Dendritic cell treated with granulocyte-macrophage colony-stimulating factor and Interleukin-4, amounts not matched to agents 40 ng/mL and 50 ng/mL, for 4 days (primary cell): ENCODE data around the gene TSSK2.

Source experiments
- H3K27ac Mint-ChIP-seq: one replicate; pipeline ENCODE4 v1.8.0; 2022; ENCODE audit warnings: mild to moderate bottlenecking, mixed read lengths
- H3K27me3 Mint-ChIP-seq: one replicate; pipeline ENCODE4 v1.8.0; 2022; ENCODE audit warnings: mild to moderate bottlenecking, mixed read lengths
- H3K36me3 Mint-ChIP-seq: one replicate; pipeline ENCODE4 v1.8.0; 2022; ENCODE audit warnings: low read depth, mixed read lengths
- H3K4me1 Mint-ChIP-seq: one replicate; pipeline ENCODE4 v1.8.0; 2022; ENCODE audit warnings: low read depth, mixed read lengths
- H3K4me3 Mint-ChIP-seq: one replicate; pipeline ENCODE4 v1.8.0; 2022; ENCODE audit warnings: mild to moderate bottlenecking, moderate library complexity, mixed read lengths
- H3K9me3 Mint-ChIP-seq: one replicate; pipeline ENCODE4 v1.8.0; 2022; ENCODE audit warnings: mixed read lengths
- intact Hi-C: fragments of 100-400 bp; cut with micrococcal nuclease; formaldehyde crosslinking; loops from one replicate; pipeline ENCODE4 v1.15.0; 2022

TSSK2 gene

DNA sequence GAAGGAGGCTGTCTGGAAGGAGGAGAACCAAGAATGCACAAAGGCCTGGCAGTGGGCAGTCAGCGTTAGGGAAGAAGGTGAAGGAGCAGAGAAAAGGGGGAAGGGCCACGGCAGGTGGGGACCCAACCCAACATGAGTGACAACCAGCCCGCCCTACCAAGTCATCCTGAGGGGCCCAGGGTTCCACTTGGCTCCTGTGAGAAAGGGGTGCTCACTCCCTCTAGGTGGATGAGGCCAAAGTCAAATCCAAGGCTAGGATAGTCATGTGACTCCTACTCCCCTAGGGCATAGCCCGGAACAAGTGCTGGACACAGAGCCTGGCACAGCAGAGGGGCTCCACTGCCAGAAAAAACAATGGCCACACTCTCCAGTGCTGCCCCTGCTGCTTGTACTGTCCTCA is 6.7 kb upstream of the TSSK2 start:
- intact Hi-C loops: loop anchor here (5.0 kb wide), 1 partner anchor 168 kb away; the partner anchor contains the start of gene CLTCL1
- Mint-ChIP-seq H3K36me3 (peaks cover 24% of the 10 kb centered on the region), H3K27ac (no peak overlapping the region), H3K4me1 (peaks cover 31% of the 10 kb centered on the region), H3K4me3 (no peak overlapping the region), H3K27me3 (peaks cover 2% of the 10 kb centered on the region), H3K9me3 (no peaks in the 10 kb centered on the region)

DNA sequence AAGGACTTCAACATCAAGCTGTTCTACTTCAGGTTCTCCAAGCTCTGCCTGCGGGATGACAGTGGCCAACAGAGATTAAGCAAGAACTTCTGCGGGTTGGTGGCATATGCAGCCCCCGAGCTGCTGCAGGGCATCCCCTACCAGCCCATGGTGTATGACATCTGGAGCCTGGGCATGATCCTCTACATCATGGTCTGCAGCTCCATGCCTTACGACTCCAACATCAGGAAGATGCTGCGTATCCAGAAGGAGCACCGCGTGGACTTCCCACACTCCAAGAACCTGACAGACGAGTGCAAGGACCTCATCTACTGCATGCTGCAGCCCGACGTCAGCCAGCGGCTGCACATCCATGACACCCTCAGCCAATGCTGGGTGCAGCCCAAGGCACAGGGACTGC is 6.1 kb upstream of the TSSK2 start:
- Mint-ChIP-seq H3K36me3 (peaks cover 19% of the 10 kb centered on the region), H3K27me3 (peaks cover 2% of the 10 kb centered on the region), H3K27ac (no peak overlapping the region), H3K9me3 (no peaks in the 10 kb centered on the region), H3K4me3 (no peak overlapping the region), H3K4me1 (peaks cover 25% of the 10 kb centered on the region)
- intact Hi-C loops: no loop called here

DNA sequence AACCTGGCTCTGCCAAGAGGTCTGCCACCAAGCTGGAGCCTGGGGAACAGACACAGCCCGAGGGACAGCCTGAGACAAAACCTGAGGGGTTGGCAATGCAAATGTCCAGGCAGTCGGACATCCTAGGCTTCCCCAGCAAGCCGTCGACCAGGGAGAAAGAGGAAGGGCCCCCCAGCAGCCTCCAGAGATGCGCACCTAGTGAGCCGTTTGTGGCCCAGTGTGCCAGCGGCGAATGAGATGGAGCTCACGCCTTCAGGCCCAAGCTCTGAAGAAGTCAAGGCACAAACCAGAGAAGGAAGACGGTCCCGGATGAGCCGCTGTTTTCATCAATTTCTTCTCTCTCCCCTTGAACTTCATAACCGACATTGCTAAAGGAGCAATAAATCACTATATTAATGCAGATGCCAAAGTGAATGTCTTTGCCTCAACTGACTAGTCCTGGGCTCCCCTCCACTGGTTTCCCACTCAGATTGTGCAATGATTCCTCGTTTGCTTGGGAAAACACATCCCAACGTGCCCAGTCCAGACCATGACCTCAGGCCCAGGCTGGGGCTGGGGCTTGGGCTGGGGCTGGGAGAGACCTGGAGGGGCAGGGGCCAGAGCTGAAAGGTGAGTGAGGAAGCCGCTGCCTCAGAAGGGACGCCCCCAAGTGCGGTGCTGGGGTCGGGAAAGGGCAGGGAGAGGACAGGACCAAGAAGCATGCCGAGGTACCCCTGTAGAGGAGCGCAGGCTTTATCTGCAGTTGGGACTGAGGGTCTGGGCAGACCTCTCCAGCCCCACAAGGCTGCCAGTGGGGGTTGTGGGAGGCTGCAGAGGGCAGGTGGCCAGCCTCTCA is 5.4 kb upstream of the TSSK2 start:
- peaks cover 18% of the 10 kb centered on the region for H3K4me1 Mint-ChIP-seq
- intact Hi-C loops: no loop called here
- no peaks in the 10 kb centered on the region for H3K9me3 Mint-ChIP-seq
- H3K4me3 Mint-ChIP-seq: no peak overlapping the region
- H3K36me3 Mint-ChIP-seq: peaks cover 14% of the 10 kb centered on the region
- H3K27me3 Mint-ChIP-seq: peaks cover 2% of the 10 kb centered on the region
- H3K27ac Mint-ChIP-seq: no peak overlapping the region

DNA sequence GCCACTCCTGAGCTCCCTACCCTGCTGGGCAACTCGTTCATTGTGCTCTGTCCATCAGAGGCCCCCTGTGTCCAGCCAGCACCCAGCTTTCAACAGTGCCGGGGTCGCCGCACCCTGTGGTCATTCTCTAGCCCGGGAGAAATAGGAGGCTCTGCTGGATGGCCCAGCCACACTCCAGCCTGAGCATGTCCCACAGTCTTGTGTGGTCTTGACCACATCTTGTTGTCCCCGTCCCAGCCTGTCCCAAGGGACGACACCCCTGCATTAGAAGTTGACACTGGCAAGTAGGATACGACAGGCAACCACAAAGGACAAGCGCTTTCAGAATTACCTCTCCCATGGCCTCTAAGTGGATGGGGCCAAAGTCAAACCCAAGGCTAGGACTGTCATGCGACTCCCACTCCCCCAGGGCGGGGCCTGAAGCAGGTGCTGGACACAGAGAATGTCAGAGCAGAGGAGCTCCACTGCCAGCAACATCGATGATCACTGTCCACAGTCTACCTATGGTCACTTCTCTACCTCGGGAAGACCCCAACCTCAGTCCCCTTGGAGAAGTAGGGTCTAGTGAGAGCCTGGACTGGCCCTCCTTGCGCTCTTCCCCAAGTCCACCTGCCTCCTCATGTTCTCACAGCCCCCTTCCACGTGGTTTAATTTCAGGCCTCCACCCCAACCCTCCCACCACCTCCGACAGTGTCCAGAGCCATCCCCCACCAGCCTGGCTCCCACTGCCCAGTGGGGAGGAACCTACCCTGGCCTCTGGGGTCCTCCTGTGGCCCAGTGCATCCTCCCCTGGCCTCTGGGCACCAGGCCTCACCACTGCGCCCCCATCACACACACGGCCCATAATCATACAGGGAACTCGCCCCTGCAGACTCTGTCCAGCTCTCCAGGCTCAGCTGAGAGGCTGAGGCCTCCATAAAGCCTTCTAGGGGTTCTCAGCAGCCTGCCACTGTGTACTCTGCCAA is 4.5 kb upstream of the TSSK2 start:
- Mint-ChIP-seq H3K9me3 (no peaks in the 10 kb centered on the region), H3K4me3 (no peak overlapping the region), H3K27ac (no peak overlapping the region), H3K27me3 (peaks cover 2% of the 10 kb centered on the region), H3K4me1 (peaks cover 9% of the 10 kb centered on the region), H3K36me3 (peaks cover 17% of the 10 kb centered on the region)
- intact Hi-C loops: no loop called here

DNA sequence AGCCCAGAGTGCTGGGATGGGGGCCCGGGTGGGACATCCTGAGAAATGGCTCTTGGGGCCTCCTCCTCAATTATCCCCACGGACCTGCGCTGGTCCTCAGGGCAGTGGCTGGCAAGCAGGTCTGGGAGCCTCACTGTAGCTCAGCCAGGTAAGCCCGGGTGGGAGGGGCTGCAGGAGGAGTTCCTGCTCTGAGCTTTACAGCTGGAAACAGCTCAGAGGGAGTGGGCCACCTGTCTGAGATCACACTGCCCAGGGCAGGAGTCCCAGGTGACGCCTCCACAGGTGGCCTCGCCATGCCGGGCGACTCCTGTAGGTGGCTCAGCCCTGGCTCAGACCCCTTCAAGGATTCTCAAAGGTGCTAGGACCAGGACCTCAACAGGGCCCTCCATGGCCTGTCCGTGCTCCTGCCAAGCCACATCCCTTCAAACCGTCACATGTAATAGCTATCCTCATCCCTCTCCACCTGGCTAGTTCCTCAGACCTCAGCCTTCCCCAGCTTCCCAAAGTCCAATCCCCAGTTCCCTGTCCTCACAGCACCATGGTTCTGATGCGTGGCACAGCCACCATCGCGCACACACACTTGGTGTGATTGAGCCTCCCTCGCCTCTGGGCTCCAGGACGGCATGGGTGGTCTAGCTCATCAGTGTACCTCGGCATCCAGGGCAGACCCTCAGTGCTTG is 3.6 kb upstream of the TSSK2 start:
- peaks cover 2% of the 10 kb centered on the region for H3K27me3 Mint-ChIP-seq
- H3K4me3 Mint-ChIP-seq: no peak overlapping the region
- intact Hi-C loops: no loop called here
- H3K9me3 Mint-ChIP-seq: no peaks in the 10 kb centered on the region
- no peak overlapping the region for H3K27ac Mint-ChIP-seq
- H3K4me1 Mint-ChIP-seq: peaks cover 9% of the 10 kb centered on the region
- H3K36me3 Mint-ChIP-seq: peaks cover 17% of the 10 kb centered on the region

DNA sequence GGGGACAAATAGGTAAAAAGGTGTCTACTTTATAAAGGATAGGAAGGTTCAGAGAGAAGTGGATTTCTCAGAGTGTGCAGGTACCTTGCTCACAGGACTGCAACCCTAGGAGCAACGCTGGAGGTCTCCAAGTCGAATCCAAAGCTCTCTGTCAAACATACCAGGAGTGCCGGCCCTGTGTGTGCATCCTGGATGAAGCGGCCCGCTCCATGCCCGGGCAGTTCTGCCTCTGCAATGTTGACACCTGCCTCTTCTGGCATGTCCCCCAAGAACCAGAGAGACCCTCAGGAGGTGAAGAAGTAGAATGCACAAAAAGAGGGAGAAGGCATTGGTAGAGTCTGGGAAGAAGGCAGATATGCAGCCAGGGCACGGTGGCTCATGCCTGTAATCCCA is 3.1 kb upstream of the TSSK2 start:
- Mint-ChIP-seq H3K27me3 (peaks cover 1% of the 10 kb centered on the region), H3K36me3 (peaks cover 20% of the 10 kb centered on the region), H3K9me3 (no peaks in the 10 kb centered on the region), H3K4me3 (no peak overlapping the region), H3K27ac (no peak overlapping the region), H3K4me1 (peaks cover 6% of the 10 kb centered on the region)
- intact Hi-C loops: no loop called here

DNA sequence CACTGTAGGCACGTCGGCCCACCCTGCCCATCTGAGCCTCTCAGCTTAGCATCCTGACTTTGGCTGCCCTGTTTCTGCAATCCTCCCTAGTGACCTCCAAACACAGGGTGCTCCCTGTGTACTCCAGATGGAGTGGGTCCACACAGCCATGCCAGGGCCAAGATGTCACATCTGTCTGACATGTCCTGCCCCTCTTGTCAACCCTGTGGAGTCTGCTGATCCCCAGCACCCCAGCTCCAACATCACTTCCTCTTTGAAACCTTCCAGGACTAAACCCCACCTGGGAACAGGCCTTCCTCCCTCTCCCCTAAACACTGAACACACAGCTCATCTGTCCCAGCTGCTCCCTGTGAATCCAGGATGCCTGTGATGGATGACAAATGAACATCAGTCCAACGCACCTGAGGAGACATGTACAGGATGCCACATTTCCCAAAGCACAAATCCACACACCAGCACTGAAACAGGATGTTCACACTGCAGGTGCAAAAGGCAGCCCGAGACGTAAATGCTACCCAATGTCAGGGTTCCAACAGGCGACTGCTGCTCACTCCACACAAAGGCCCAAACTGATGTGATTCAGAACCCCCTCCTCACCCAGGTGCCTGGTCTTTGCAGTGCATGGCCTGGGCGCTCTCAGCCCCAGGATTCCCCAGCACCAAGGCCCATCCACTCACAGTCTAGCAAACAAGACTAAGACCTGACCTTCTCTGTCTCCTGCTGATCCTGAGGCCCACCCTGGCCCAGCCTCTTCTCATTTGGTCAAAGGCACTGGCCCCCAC is 2.0 kb upstream of the TSSK2 start:
- Mint-ChIP-seq H3K27me3 (no peaks in the 10 kb centered on the region), H3K36me3 (peaks cover 31% of the 10 kb centered on the region), H3K9me3 (no peaks in the 10 kb centered on the region), H3K27ac (no peak overlapping the region), H3K4me1 (peaks cover 5% of the 10 kb centered on the region), H3K4me3 (no peak overlapping the region)
- intact Hi-C loops: no loop called here

DNA sequence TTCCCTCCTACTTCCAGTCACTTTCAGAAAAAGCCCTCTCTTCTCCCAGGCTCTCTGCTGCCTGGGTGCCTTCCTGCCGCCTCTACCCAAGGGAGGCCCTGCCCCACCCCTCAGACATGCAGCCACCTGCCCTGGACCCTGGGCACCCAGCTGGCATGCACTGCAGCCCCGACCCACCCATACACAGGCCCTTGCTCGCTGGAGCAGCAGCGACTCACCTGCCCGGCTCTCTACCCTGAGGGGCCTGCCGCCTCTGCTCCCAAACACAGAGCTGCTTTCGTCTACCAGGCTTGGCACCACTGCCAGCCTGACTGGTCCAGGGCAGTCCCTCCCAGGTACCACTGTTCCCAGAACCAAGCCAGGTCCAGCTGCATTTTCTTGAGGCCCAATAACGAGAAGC is 1.2 kb upstream of the TSSK2 start:
- Mint-ChIP-seq H3K27ac (no peak overlapping the region), H3K27me3 (no peaks in the 10 kb centered on the region), H3K36me3 (peaks cover 38% of the 10 kb centered on the region), H3K4me3 (no peak overlapping the region), H3K4me1 (peaks cover 5% of the 10 kb centered on the region), H3K9me3 (no peaks in the 10 kb centered on the region)
- intact Hi-C loops: no loop called here

DNA sequence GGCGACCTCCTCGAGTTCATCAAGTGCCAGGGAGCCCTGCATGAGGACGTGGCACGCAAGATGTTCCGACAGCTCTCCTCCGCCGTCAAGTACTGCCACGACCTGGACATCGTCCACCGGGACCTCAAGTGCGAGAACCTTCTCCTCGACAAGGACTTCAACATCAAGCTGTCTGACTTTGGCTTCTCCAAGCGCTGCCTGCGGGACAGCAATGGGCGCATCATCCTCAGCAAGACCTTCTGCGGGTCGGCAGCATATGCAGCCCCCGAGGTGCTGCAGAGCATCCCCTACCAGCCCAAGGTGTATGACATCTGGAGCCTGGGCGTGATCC is 542 bp downstream of the TSSK2 start:
- peaks cover 54% of the 10 kb centered on the region for H3K36me3 Mint-ChIP-seq
- H3K9me3 Mint-ChIP-seq: no peaks in the 10 kb centered on the region
- no peak overlapping the region for H3K27ac Mint-ChIP-seq
- H3K4me1 Mint-ChIP-seq: peaks cover 5% of the 10 kb centered on the region
- intact Hi-C loops: no loop called here
- no peak overlapping the region for H3K4me3 Mint-ChIP-seq
- H3K27me3 Mint-ChIP-seq: no peaks in the 10 kb centered on the region

DNA sequence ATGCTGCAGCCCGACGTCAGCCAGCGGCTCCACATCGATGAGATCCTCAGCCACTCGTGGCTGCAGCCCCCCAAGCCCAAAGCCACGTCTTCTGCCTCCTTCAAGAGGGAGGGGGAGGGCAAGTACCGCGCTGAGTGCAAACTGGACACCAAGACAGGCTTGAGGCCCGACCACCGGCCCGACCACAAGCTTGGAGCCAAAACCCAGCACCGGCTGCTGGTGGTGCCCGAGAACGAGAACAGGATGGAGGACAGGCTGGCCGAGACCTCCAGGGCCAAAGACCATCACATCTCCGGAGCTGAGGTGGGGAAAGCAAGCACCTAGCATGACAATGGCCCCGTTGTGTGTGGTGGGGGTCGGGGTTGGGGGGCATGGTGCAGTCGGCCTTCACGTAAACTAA is 1.0 kb downstream of the TSSK2 start:
- Mint-ChIP-seq H3K27me3 (no peaks in the 10 kb centered on the region), H3K36me3 (peaks cover 59% of the 10 kb centered on the region), H3K9me3 (no peaks in the 10 kb centered on the region), H3K27ac (no peak overlapping the region), H3K4me3 (no peak overlapping the region), H3K4me1 (peaks cover 5% of the 10 kb centered on the region)
- intact Hi-C loops: no loop called here

DNA sequence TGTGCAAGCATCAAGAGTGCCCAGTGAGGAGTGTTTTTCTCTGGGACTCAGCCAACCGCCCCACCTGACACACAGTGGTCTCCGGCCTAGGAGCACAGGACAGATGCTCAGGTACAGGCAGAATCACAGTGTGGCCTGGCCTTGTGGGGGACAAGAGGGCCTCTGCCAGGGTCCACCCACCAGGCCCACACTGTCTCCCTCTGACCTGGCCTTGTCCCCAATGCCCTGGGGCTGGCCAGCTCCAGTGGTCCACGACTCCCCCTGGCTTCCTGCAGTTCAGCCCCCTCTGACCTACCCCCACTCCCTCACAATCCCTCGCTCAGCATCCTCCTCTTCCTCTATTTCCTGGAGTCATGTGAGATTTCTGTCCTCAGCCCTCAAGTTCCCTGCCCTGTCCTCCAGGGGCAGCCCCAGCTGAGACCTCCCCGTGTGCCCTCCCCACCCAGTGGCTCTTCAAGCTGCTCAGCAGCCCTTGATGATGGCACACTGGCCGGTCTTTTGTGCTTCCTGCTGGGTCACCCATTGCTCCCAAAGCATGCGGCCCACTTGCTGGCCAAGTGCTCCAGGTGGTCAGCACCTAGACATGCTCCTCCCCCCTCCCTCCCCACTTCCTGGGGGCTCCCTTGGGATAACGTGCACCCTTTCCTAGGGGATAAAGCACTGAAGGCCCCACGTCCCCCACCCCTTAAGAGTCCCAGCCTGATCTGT is 1.7 kb downstream of the TSSK2 start:
- H3K27ac Mint-ChIP-seq: no peak overlapping the region
- peaks cover 5% of the 10 kb centered on the region for H3K4me1 Mint-ChIP-seq
- no peaks in the 10 kb centered on the region for H3K27me3 Mint-ChIP-seq
- intact Hi-C loops: no loop called here
- no peaks in the 10 kb centered on the region for H3K9me3 Mint-ChIP-seq
- H3K4me3 Mint-ChIP-seq: no peak overlapping the region
- peaks cover 66% of the 10 kb centered on the region for H3K36me3 Mint-ChIP-seq

DNA sequence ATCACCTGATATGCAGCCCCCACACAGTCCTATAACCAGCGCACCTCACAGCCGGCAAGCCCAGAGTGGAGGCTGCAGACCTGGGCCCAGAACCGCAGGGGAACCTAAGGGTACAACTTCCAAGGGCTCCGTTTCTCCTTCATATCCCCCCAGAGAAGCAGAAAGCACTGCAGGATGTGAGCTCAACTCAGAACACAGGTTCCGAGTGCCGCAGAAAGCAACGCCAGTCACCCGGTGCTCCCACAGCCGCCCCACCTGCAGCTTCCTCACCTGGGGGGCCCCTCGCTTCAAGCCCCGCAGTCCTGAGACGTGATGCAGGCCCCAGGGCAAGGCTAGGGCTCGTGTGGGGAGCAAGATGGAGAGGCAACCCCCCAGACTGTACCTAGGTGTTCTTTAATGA is 2.5 kb downstream of the TSSK2 start:
- intact Hi-C loops: no loop called here
- Mint-ChIP-seq H3K4me1 (peaks cover 5% of the 10 kb centered on the region), H3K27me3 (no peaks in the 10 kb centered on the region), H3K4me3 (no peak overlapping the region), H3K36me3 (peaks cover 73% of the 10 kb centered on the region), H3K27ac (no peak overlapping the region), H3K9me3 (no peaks in the 10 kb centered on the region)
